GM18498 (cell line): Measurements from ENCODE around the gene KIF2C.
"Not testable (repeated sequence)": the region's sequence is repeated elsewhere in the genome, so short reads cannot be mapped to it uniquely, and the experiment has no call there.

Experiments
- ATAC-seq: cut with Tn5 transposase; IDR thresholded peaks from one replicate; pipeline ENCODE4 v1.9.1; 2021; ENCODE audit warnings: mild to moderate bottlenecking, moderate library complexity; ENCODE audit not compliant: unreplicated experiment

The KIF2C gene

GRCh38 chr1:44739307-44740178 is at the start of gene KIF2C:
Gene KIF2C (plus strand): TSS chr1:44739837. CDS start chr1:44739933, 96 bp downstream.
- ATAC-seq = peak; percentile 98

DNA sequence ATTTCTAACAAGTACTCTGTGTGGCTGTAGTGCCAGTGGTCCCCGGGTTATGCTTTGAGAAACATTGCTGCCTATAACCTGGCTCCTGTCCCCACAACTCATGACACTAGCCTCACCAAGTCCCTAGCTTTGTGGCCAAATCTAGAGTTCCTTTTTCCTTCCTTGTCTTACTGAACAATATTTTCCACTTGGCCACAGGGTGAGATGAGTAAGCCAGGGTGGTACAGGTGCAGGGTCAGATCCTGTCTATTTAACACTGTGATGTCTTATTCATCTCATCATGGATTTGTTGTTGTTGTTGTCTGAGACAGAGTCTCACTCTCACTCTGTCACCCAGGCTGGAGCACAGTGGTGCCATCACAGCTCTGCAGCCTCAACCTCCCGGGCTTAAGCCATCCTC is 46.5 kb upstream of the KIF2C start:
- no peak for ATAC-seq

- ATAC-seq = no peak
Measured at GRCh38 chr1:44693900-44694299, 45.7 kb upstream of the KIF2C start.

DNA sequence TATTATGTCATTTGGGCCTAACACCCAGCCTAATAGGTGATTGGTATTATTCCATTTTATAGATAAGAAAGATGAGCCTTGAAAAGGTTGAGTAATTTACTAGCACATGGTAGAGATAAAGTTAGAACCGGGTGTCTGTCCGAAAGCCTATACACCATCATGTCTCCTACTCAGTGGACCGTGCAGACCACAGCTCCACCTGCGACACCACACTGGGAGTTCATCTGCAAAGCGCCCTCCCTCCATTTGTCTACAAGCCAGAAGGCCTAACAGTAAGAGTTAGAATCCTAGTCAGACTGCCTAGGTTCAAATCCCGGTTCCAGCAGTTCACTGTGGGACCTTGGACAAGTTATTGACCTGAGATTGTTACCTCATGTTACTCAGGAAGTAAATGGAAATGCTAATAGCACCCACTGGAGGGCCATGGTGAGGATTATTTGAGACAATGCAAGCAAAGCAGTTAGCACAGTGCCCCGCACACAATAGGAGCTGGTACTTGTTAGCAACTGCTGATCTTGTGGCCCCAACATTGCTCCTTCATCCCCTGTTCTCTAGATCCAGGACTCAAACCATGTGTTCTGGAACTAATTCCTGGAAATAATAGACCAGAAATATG is 44.7 kb upstream of the KIF2C start:
- ATAC-seq = peak; percentile 69

DNA sequence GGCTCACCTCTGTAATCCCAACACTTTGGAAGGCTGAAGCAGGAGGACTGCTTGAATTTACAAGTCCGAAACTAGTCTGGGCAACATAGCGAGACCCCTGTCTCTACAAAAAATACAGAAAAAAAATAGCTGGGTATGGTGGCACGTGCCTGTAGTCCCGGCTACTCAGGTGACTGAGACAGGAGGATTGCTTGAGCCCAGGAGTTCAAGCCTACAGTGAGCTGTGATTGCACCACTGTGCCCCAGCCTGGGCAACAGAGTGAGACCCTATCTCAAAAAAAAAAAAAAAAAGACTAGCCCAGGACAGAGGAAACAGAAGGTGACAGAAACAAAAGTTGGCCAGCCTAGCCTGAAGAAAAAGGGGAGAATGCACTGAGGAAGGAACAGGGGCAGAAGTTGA is 44.0 kb upstream of the KIF2C start:
- no peak for ATAC-seq

DNA sequence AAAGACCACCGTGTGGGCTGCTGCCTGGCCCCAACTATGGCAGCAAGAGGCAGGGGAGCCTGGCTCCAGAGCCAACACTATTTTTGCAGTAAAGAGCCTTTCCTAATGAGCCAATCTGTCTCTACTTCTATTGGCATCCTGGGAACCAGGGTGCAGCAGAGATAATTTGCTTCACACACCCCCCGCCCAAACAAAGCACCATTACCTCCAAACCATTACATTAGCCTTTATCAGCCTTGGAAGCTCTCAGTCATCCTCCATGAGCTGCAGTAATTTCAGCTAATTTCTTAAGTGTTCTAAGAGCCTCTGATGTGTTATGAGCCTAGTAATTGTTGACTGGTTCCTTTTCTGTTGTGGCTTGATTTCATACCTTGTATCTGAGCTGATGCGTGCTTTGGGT is 43.5 kb upstream of the KIF2C start:
- ATAC-seq = no peak

DNA sequence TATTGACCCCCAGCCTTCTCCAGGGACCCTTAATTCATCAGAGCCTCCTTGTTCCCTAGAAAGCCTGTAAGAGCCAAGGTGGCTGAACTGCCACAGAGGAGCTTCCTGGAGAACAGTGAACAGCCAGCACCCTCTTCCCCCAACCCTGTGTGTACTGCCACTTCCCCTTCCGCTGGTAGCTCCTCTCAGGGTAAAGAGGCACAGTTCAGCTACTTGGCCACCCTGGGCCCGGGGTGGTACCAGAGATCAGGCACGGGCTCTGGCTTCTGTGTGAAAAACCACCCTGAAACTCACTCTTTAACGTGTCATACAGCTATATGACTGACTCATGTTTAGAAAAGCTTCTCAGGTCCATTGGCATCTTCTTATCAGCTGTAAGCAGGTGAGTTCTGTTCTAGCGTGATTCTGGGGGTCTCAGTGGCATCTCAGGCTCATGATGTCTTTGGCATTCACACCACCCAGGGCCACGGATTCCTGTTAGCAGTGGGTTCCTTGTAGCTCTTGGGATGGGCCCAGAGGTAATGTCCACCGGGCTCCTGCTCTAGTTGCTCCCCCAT is 42.8 kb upstream of the KIF2C start:
- ATAC-seq = peak; percentile 65

DNA sequence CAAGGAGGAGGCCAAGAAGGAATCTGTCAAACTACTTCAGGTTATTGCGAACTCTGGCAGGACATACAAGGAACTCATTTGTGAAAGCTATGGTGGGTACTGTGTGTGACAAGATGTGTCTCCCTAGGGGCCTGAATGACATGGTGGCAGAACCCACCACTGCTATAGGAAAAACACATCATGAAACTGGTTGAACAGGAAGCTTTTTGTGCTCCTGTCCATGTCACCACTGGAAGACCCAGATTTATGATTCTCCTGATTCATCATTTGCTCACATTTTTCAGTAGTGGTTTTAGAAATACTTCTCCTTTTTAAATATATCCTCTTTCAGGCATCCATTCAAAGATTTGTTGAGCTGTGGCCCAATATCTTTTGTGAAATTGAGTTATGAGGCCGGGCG is 41.5 kb upstream of the KIF2C start:
- no peak for ATAC-seq

DNA sequence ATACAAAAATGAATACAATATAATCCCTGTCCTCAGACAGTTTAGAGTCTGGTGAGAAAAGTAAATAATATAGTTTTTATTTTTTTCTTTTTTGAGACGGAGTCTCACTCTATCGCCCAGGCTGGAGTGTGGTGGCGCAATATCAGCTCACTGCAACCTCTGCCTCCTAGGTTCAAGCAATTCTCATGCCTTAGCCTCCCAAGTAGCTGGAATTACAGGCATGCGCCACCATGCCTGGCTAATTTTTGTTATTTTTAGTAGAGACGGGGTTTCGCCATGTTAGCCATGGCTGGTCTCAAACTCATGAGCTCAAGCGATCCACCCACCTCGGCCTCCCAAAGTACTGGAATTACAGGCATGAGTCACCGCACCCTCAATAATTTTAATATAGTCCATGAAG is 40.3 kb upstream of the KIF2C start:
- ATAC-seq = not testable (repeated sequence)

DNA sequence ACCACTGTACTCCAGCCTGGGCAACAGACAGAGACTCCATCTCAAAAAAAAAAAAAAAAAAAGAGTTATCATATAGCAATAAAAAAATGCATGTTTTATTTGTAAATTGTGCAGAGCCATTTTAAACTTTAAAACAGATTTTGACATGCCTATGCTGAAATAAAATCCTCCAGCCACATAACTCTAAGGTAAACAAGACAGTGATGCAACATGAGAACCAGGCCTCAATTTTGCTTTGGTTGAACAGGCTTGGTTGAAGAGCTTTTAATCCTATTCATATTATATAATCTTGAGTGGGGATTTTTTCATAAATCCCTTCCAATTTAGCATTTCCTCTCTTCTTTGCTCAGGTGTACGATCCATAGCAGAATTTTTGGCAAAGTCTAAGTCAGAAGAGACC is 39.1 kb upstream of the KIF2C start:
- ATAC-seq = no peak

GRCh38 chr1:44701141-44701573 is 38.5 kb upstream of the KIF2C start:
- ATAC-seq = no peak

- no peak for ATAC-seq
Measured at GRCh38 chr1:44705470-44705869, 34.2 kb upstream of the KIF2C start.

DNA sequence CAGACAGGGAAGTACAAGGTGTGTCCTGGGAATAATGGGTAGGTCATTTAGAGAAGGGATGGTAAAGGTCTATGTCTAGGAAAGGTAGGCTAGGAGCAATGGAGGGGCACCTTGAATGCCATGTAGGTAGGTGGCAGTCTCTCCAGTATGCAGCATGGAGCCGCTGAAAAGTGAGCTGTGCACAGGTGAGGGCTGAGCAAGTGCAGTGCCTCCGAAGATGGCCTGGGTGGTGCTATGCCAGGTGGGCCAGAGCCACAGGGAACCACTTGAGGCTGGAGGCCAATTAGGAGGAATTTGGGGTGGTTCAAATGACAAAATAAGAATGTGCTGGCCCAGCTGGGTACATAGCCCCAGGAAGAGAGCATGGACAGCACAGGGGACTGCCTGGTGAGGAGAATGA is 33.7 kb upstream of the KIF2C start:
- ATAC-seq = no peak

- no peak for ATAC-seq
Measured at GRCh38 chr1:44707112-44707881, 32.3 kb upstream of the KIF2C start.

DNA sequence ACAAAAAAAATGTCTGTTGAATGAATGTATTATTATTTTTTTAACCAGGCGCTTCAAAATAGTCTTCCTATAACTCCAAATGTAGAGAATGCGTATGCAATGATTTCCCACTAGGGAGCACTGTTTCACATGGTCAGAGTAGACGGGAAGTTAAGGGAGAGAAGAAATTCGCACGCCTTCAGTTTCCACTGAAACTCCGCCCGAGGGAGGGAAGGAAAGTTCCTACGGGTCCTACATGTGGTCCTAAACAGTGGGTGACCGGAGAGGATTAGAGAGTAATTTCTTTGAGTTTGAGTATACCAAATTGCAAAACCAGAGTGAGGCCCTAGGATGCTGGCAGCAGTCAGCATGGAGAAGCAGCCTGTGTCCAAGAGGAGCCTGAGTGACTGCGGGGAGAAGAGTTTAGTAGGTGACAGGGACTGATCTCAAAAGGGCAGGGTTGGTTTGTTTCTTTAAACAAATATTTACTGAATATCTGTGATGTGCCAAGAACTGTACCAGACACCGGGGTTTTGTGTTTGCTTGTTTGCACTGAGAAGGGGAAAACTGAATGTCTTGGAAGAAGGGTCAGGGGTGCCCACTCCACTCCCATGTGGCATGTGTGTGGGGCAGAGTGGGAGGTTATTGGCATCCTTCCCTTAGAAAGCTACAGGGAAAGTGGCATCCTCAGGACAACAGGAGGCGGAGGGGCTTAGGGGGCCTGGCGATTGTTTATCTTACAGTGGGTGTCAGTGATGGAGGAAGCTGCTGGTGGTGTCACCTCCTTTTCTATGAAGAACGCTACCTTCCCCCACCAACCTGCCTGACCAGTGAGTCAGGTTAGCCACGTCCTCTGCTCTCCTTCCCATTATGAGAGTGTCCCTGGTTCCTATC is 31.4 kb upstream of the KIF2C start:
- ATAC-seq = no peak

- no peak for ATAC-seq
Measured at GRCh38 chr1:44713321-44713781, 26.3 kb upstream of the KIF2C start.

GRCh38 chr1:44714532-44714931 is 25.1 kb upstream of the KIF2C start:
- no peak for ATAC-seq

DNA sequence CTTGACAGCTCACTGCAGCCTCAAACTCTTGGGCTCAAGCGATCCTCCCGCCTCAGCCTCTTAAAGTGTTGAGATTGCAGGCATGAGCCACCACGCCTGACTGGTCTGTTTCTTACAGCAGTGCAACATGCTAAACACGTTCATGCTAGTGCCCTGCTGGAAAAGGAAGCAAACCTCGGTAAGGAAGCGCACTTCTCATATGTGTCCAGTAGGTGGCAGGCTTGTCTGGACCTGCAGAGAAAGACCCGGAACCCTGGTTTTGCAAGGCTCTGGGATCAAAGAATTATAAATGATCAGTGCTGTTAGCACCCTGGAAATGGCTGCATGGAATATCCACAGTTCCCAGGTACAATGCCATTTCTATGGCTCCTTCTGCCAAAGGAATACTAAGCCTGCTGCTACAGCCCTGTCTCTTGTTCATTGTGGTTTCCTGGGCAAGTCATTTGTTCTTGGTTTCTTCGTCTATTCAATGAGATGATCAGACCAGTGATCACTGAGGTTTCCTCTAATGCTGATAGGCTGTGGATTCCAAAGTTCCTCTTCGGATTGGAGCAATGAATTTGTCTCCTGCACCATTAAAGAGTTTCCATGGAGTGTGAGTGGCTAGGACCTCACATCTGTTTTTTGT is 24.6 kb upstream of the KIF2C start:
- no peak for ATAC-seq

- no peak for ATAC-seq
Measured at GRCh38 chr1:44717156-44717555, 22.5 kb upstream of the KIF2C start.

DNA sequence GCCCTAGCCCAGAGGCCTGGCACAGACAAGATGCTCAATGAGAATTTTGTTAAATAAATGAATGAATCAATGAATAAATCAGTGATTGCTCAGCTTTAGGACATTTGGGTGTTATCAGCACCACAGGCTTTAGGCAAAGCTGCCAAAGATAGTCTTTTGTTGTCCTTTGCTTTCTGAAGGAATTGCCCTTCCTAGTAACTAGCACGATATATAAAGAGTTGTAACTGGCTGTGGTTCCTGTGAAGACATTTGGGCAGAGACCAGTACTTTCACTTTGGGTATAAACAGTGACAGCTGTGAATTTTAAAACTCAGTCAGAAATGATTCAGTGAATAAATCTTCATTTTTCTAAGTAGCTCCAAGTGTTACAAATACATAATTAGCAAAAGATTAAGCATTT is 22.0 kb upstream of the KIF2C start:
- no peak for ATAC-seq
